HL-60 (cell line): ENCODE measurements around the gene CPD.

Experiments
- DNase-seq, 2 experiments: peaks; one replicate each; pipeline ENCODE4 v3.0.0-alpha.2; 2010 to 2020; ENCODE audit warnings: low read depth in 1 of 2, low spot score in 1 of 2
- H3K27ac ChIP-seq: fragments of 250-450 bp; sonication (Bioruptor Pico); replicated peaks from 2 replicates; pipeline ENCODE4 v1.5.1; 2020; ENCODE audit warnings: mild to moderate bottlenecking, moderate library complexity
- H3K27me3 ChIP-seq: fragments of 250-450 bp; sonication (Bioruptor Pico); 2 replicates; pipeline ENCODE4 v1.5.1; 2021; ENCODE audit warnings: mild to moderate bottlenecking, moderate library complexity; ENCODE audit not compliant: insufficient read depth, poor library complexity, severe bottlenecking
- H3K4me3 ChIP-seq: replicated peaks from 2 replicates; pipeline ENCODE4 v1.5.1; 2011; ENCODE audit warnings: mild to moderate bottlenecking, control low read depth, low read length; ENCODE audit not compliant: insufficient read depth
- CTCF ChIP-seq: IDR thresholded peaks from one replicate; pipeline ENCODE4 v1.5.1; 2011; ENCODE audit warnings: low read length, control low read depth, inconsistent platforms; ENCODE audit not compliant: insufficient read depth
- GABPA ChIP-seq: IDR thresholded peaks from 2 replicates; pipeline ENCODE4 v1.6.1; 2012; ENCODE audit warnings: low read depth
- POLR2AphosphoS5 ChIP-seq: IDR thresholded peaks from 2 replicates; pipeline ENCODE4 v1.6.1; 2012; ENCODE audit warnings: low read depth
- REST ChIP-seq: IDR thresholded peaks from 2 replicates; pipeline ENCODE4 v1.6.1; 2012; ENCODE audit warnings: low read depth; ENCODE audit not compliant: insufficient replicate concordance
- SPI1 ChIP-seq: IDR thresholded peaks from 2 replicates; pipeline ENCODE4 v1.6.1; 2012; ENCODE audit warnings: low read depth, mild to moderate bottlenecking, borderline replicate concordance

Gene CPD

GRCh38 chr17:30517786-30518185, 139.1 kb downstream of the CPD start:
- no peak for DNase-seq
- H3K27me3 ChIP-seq, result no peaks in the 10 kb centered on the region
- H3K4me3 ChIP-seq, result no peak overlapping the region
- TF ChIP-seq POLR2AphosphoS5 (no peak), SPI1 (no peak), CTCF (no peak), REST (no peak), GABPA (no peak)
- H3K27ac ChIP-seq, result no peak overlapping the region

GRCh38 chr17:30519166-30519565, 140.4 kb downstream of the CPD start:
- H3K27ac ChIP-seq, result no peak overlapping the region
- DNase-seq, result no peak
- no peaks in the 10 kb centered on the region for H3K27me3 ChIP-seq
- TF ChIP-seq GABPA (no peak), POLR2AphosphoS5 (no peak), SPI1 (no peak), CTCF (no peak), REST (no peak)
- no peak overlapping the region for H3K4me3 ChIP-seq
